ENCODE results near the gene NGRN. TPM values are rescaled to one million over a fixed set of nuclear protein-coding genes. Genes with fewer than 3 reads are reported as not detected.
A peak's percentile ranks its signal among the peaks of the same experiment; 100 is the strongest.

Gene NGRN
- total RNA-seq, 1 donor from 2014 or later, result 91.7 TPM

DNA sequence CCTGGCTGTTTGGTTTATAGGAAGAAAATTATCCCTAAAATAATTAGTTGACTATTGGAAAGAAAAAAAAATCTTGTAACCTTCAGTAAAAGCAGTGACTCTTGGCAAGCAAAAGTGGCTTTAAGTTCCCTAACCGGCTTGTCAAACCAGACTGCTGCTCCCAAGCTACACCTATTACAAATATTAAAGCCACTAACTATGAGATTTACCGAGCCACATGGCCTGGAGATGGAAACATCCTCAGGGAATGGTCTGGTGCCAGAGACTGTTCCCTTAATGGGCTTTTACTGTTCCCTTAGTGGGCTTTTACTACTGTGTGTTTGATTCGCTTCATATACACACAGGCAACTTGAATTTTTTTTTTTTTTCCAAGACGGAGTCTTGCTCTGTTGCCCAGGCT, 50.7 kb downstream of the NGRN start:
- no peak for DNase-seq (ENCODE audit: low read depth in 2 of 2)

- no peak for DNase-seq (ENCODE audit: low read depth in 2 of 2)
Measured at GRCh38 chr15:90318591-90318990, 53.1 kb downstream of the NGRN start.

GRCh38 chr15:90320062-90320884, 54.8 kb downstream of the NGRN start:
- peak; percentile 91 for DNase-seq (ENCODE audit: low read depth in 2 of 2)

GRCh38 chr15:90320885-90321278, 55.4 kb downstream of the NGRN start:
- DNase-seq (ENCODE audit: low read depth in 2 of 2), result no peak

Other genes starting within 250 kb of the NGRN start
- gene IDH2, start 163.2 kb upstream of the NGRN start, total RNA-seq, result 48.4 and 71.0 TPM in 2 replicates
- 4.6 and 11.1 TPM in 2 replicates for gene SEMA4B, start 64.3 kb upstream of the NGRN start, total RNA-seq
- gene CIB1, start 31.7 kb upstream of the NGRN start, total RNA-seq, result 31.2 and 36.0 TPM in 2 replicates
- gene GDPGP1, start 31.5 kb upstream of the NGRN start, total RNA-seq, result 6.3 and 8.7 TPM in 2 replicates
- under 0.01 TPM in 2 replicates for gene TTLL13, start 16.1 kb upstream of the NGRN start, total RNA-seq
- 0.65 and 0.79 TPM in 2 replicates for gene ZNF774, start 86.6 kb downstream of the NGRN start, total RNA-seq
- 128 and 141 TPM in 2 replicates for gene IQGAP1, start 122.6 kb downstream of the NGRN start, total RNA-seq